Transverse colon (tissue), 4 donors: Measurements from ENCODE around the gene CFAP157. TPM values are rescaled to one million over a fixed set of nuclear protein-coding genes. Genes with fewer than 3 reads are reported as not detected.
"Not testable (repeated sequence)": the region's sequence is repeated elsewhere in the genome, so short reads cannot be mapped to it uniquely, and the experiment has no call there.

Source experiments
- DNase-seq: peaks from one replicate; pipeline ENCODE4 v3.0.0-alpha.2; 2019
- H3K27ac ChIP-seq, 4 donors: fragments of 200-600 bp; sonication (generic); 2 replicates each; pipeline ENCODE4 v1.5.1; 2016 to 2018; ENCODE audit warnings: inconsistent platforms in 4 of 4
- H3K27me3 ChIP-seq: fragments of 200-600 bp; sonication (generic); 2 replicates; pipeline ENCODE4 v1.5.1; 2017; ENCODE audit warnings: inconsistent platforms
- H3K36me3 ChIP-seq, 4 donors: fragments of 200-600 bp; sonication (generic); 2 replicates each; pipeline ENCODE4 v1.5.1; 2017 to 2019; ENCODE audit warnings: inconsistent platforms in 4 of 4
- H3K4me1 ChIP-seq, 4 donors: fragments of 200-600 bp; sonication (generic); 2 replicates each; pipeline ENCODE4 v1.5.1; 2017 to 2020; ENCODE audit warnings: inconsistent platforms in 4 of 4
- H3K4me3 ChIP-seq, 4 donors: fragments of 200-600 bp; sonication (generic); 1 replicate in 1 of 4; 2 replicates in 3 of 4; pipeline versions ENCODE4 v1.5.1 to v1.6.1; 2017 to 2019; ENCODE audit warnings: inconsistent platforms in 4 of 4
- H3K9me3 ChIP-seq, 2 donors: fragments of 200-600 bp; sonication (generic); 2 replicates each; pipeline ENCODE4 v1.5.1; 2017 to 2019; ENCODE audit warnings: inconsistent platforms in 2 of 2
- EP300 ChIP-seq: sonication (generic); formaldehyde crosslinking; IDR thresholded peaks from one replicate; pipeline ENCODE4 v1.6.1; 2017; ENCODE audit warnings: antibody characterized with exemption, low read depth
- POLR2A ChIP-seq: fragments of 450-650 bp; IDR thresholded peaks from one replicate; pipeline ENCODE4 v1.6.1; 2016; ENCODE audit warnings: antibody characterized with exemption, mild to moderate bottlenecking, moderate library complexity
- POLR2AphosphoS5 ChIP-seq, 3 donors: sonication (generic); formaldehyde crosslinking; IDR thresholded peaks; one replicate each; pipeline ENCODE4 v1.6.1; 2016; ENCODE audit warnings: antibody characterized with exemption in 3 of 3
- WGBS, 2 donors: methylation state at CpG; one replicate each; pipeline ENCODE4 v1.1.5; 2018; ENCODE audit warnings: low coverage in 1 of 2; 5-methylcytosine and 5-hydroxymethylcytosine counted together
- in situ Hi-C, 4 donors: fragments of 200-750 bp; cut with MboI; loops; one replicate each; pipeline versions ENCODE4 v1.15.0 to v1.15.1; 2017; ENCODE audit warnings: low sequenced_read_pairs in 3 of 4, low pct_ligation_motif_present in 1 of 4, low pct_unique_long_range_greater_than_20kb in 1 of 4
- intact Hi-C: fragments of 100-400 bp; cut with DNase I; formaldehyde crosslinking; loops from one replicate; pipeline ENCODE4 v1.15.1; 2023; ENCODE audit warnings: low total_unique reads
- total RNA-seq, 4 donors: library from RNA; depleted of rRNA; stranded (reverse); fragments of >200 nt; gene quantifications; one replicate each; pipeline ENCODE4 v1.1.0, GENCODE V29; 2016
- TF ChIP-seq, protein P1 (sequence below), 5 experiments: fragments of 200-600 bp in 3 of 5; fragments of 450-650 bp in 2 of 5; sonication (generic) in 3 of 5; IDR thresholded peaks; 1 replicate in 2 of 5; 2 replicates in 3 of 5; pipeline ENCODE4 v1.5.1; 2016 to 2017; ENCODE audit warnings: antibody characterized with exemption in 5 of 5, inconsistent platforms in 3 of 5, mild to moderate bottlenecking in 2 of 5, moderate library complexity in 1 of 5

Gene CFAP157
- total RNA-seq, 4 donors from 2014 or later, result not detected

DNA sequence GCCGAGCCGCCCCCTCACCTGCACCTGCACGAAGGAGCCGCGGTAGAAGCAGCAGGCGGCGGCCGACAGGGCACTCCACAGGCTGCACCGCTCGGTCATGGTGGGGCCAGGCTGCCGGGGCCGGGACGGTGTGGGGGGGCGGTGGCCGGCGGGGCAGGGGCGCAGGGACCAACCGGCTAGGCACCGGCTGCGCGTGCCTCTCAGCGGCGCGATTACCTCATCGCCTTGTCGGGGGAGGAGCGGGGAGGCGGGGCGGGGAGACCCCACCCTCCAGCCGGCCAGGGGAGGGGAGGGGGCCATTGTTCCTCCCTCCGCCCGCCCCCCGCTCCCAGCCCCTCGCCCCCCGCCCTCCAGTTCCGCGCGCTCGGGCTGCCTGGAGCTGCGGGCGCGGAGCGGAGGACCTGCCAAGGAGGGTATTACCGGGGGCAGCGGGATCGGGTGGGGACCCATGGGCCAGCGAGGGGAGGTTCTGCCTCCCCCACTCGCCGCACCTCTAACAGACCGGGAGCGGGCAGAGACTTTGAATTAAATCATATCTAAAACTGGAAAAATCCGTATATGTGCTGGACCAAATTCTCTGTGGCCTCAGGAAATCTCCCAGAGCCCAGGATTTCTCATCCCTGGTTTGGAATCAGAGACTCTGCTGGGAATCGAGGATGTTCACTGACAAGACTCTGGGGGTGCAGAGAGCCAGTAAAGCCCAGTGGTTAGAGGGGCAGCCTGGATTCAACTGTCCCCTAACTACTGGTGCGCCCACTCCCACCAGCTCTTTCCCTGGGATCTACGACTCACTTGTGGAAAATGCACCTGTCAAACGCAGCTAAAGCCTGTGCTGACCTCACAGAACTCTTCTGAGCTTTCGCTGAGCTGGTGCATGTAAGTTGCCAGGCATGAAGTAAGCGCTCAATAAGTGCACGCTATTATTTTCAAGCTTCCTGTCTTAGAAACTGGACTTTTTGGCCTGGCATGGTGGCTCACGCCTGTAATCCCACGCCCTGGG lies 48.6 kb downstream of the CFAP157 start:
- Histone ChIP-seq H3K9me3 (no peaks in the 10 kb centered on the region), H3K27ac (no peak overlapping the region), H3K36me3 (no peaks in the 10 kb centered on the region), H3K4me1 (peaks cover 0 to 3% (median 0%) of the 10 kb centered on the region in 4 donors), H3K4me3 (no peak overlapping the region), H3K27me3 (peaks cover 54% of the 10 kb centered on the region)
- intact Hi-C loops (no loop called here), in situ Hi-C loops (no loop called here)
- TF ChIP-seq EP300 (no peak), POLR2A (no peak), POLR2AphosphoS5 (IDR thresholded peaks at IDR 0.05) (no peak)
- TF ChIP-seq, protein P1, sequence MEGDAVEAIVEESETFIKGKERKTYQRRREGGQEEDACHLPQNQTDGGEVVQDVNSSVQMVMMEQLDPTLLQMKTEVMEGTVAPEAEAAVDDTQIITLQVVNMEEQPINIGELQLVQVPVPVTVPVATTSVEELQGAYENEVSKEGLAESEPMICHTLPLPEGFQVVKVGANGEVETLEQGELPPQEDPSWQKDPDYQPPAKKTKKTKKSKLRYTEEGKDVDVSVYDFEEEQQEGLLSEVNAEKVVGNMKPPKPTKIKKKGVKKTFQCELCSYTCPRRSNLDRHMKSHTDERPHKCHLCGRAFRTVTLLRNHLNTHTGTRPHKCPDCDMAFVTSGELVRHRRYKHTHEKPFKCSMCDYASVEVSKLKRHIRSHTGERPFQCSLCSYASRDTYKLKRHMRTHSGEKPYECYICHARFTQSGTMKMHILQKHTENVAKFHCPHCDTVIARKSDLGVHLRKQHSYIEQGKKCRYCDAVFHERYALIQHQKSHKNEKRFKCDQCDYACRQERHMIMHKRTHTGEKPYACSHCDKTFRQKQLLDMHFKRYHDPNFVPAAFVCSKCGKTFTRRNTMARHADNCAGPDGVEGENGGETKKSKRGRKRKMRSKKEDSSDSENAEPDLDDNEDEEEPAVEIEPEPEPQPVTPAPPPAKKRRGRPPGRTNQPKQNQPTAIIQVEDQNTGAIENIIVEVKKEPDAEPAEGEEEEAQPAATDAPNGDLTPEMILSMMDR (IDR thresholded peaks at IDR 0.05), result no peak
- no peak for DNase-seq
- WGBS, 2 donors, result 35 to 55% methylated on average over 6 to 31 of the region's 61 CpGs

DNA sequence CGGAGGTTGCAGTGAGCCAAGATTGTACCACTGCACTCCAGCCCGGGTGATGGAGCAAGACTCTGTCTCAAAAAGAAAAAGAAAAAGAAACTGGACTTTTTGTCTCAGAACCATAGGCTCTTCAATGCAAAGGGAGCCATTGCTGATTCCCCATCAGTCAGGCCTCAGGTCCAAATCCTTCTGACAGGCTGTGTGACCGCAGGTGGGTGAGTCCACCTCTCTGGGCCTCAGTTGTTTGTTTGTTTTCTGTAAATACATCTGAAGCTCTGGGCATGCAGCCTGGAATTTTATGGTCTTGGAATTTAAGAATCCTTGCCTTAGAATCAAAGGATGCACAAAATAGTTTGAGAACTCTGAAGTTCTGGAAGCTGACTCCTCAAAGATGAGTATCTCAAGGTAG lies 49.4 kb downstream of the CFAP157 start:
- in situ Hi-C loops, result no loop called here
- H3K27me3 ChIP-seq, result peaks cover 54% of the 10 kb centered on the region

DNA sequence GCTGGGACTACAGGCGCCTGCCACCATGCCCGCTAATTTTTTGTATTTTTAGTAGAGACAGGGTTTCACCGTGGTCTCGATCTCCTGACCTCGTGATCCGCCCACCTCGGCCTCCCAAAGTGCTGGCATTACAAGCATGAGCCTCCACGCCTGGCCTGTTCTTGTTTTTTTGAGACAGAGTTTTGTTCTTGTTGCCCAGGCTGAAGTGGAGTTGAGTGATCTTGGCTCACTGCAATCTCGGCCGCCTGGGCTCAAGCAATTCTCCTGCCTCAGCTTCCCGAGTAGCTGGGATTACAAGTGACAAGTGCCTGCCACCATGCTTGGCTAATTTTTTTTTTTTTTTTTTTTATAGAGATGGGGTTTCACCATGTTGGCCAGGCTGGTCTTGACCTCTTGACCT lies 50.0 kb downstream of the CFAP157 start:
- in situ Hi-C loops, H3K4me3 ChIP-seq, DNase-seq, intact Hi-C loops, H3K27ac ChIP-seq, H3K9me3 ChIP-seq, H3K36me3 ChIP-seq, H3K4me1 ChIP-seq: not testable (repeated sequence)
- peaks cover 49% of the 10 kb centered on the region for H3K27me3 ChIP-seq
- WGBS, 2 donors, result 81 to 89% methylated on average over 3 to 11 of the region's 11 CpGs

More for the DNA sequence above, 49.4 kb downstream of the CFAP157 start:
- no peak for TF ChIP-seq POLR2A
- TF ChIP-seq POLR2AphosphoS5 (IDR thresholded peaks at IDR 0.05), result no peak
- no peak for TF ChIP-seq EP300
- TF ChIP-seq, protein P1 (IDR thresholded peaks at IDR 0.05), result no peak
- no peaks in the 10 kb centered on the region for H3K36me3 ChIP-seq
- no peak overlapping the region for H3K4me3 ChIP-seq
- intact Hi-C loops, result no loop called here
- no peak overlapping the region for H3K27ac ChIP-seq
- peaks cover 0 to 3% (median 0%) of the 10 kb centered on the region in 4 donors for H3K4me1 ChIP-seq
- H3K9me3 ChIP-seq, result no peaks in the 10 kb centered on the region
- 78% methylated on average over 3 of the region's 3 CpGs; no CpG with 5 or more reads in 1 of the 2 donors for WGBS, 2 donors
- DNase-seq, result no peak

DNA sequence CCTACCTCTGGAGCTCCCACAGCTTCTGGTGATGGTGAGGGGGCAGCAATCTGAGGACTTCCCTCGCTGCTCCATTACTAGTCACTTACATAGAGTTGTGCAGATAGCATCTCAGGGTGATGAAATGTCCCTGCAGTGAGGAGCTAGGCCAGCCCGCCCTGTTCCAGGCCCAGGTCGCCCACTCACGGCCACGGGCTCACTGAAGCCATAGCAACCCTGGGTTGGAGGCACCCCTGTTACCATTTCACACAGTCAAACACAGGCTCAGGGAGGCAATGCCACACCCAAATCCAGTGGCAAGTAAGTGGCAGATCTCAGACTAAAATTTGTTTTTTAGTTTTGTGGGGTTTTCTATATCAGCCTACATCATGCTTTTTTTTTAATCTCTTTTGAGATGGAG lies 52.1 kb downstream of the CFAP157 start:
- no peak overlapping the region for H3K4me3 ChIP-seq
- no peak for TF ChIP-seq POLR2AphosphoS5 (IDR thresholded peaks at IDR 0.05)
- TF ChIP-seq, protein P1 (IDR thresholded peaks at IDR 0.05), result no peak
- no peak for TF ChIP-seq POLR2A
- H3K27me3 ChIP-seq, result peaks cover 29% of the 10 kb centered on the region
- H3K27ac ChIP-seq, result no peak overlapping the region
- H3K4me1 ChIP-seq, result peaks cover 0 to 3% (median 0%) of the 10 kb centered on the region in 4 donors
- intact Hi-C loops (no loop called here), in situ Hi-C loops (no loop called here)
- 92% methylated on average over 5 of the region's 5 CpGs; no CpG with 5 or more reads in 1 of the 2 donors for WGBS, 2 donors
- DNase-seq, result no peak
- no peaks in the 10 kb centered on the region for H3K9me3 ChIP-seq
- no peaks in the 10 kb centered on the region for H3K36me3 ChIP-seq
